ENCODE measurements around the gene IGFALS.

IGFALS gene

DNA sequence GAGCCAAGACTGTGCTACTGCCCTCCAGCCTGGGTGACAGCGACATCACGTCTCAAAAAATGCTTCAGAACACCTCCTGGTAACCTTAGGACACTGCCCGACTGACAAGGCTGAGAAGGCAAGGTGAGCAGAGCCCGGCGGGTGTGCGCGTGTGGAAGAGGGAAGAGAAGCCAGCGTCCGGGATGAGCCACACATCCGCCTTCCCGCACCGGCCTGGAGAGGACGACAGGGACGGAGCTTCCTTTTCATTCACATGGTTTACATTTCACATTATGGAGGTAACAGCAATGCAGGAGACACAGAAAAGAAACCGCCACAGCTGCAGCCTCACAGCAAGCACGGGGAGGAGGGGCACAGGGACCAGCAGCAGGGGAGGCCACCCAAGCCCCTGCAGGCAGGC is 16.6 kb upstream of the IGFALS start:
- no peak for ATAC-seq
- no peak for TF ChIP-seq TOX (CRISPR knock-in tag; IDR thresholded peaks at IDR 0.05; ENCODE audit: borderline replicate concordance)
- TF ChIP-seq, protein P1, sequence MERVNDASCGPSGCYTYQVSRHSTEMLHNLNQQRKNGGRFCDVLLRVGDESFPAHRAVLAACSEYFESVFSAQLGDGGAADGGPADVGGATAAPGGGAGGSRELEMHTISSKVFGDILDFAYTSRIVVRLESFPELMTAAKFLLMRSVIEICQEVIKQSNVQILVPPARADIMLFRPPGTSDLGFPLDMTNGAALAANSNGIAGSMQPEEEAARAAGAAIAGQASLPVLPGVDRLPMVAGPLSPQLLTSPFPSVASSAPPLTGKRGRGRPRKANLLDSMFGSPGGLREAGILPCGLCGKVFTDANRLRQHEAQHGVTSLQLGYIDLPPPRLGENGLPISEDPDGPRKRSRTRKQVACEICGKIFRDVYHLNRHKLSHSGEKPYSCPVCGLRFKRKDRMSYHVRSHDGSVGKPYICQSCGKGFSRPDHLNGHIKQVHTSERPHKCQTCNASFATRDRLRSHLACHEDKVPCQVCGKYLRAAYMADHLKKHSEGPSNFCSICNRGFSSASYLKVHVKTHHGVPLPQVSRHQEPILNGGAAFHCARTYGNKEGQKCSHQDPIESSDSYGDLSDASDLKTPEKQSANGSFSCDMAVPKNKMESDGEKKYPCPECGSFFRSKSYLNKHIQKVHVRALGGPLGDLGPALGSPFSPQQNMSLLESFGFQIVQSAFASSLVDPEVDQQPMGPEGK (CRISPR knock-in tag; IDR thresholded peaks at IDR 0.05; ENCODE audit: borderline replicate concordance) = no peak
- TF ChIP-seq TCF4 (CRISPR knock-in tag; IDR thresholded peaks at IDR 0.05; ENCODE audit: borderline replicate concordance) = no peak
- TF ChIP-seq SNAI2 (CRISPR knock-in tag; IDR thresholded peaks at IDR 0.05) = no peak
- no peak for TF ChIP-seq ARNTL (CRISPR knock-in tag; IDR thresholded peaks at IDR 0.05; ENCODE audit: borderline replicate concordance, low read depth)
- TF ChIP-seq, protein P2, sequence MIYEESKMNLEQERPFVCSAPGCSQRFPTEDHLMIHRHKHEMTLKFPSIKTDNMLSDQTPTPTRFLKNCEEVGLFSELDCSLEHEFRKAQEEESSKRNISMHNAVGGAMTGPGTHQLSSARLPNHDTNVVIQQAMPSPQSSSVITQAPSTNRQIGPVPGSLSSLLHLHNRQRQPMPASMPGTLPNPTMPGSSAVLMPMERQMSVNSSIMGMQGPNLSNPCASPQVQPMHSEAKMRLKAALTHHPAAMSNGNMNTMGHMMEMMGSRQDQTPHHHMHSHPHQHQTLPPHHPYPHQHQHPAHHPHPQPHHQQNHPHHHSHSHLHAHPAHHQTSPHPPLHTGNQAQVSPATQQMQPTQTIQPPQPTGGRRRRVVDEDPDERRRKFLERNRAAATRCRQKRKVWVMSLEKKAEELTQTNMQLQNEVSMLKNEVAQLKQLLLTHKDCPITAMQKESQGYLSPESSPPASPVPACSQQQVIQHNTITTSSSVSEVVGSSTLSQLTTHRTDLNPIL (CRISPR knock-in tag; IDR thresholded peaks at IDR 0.05; ENCODE audit: low read depth) = no peak
- no peak for TF ChIP-seq ZC3H10 (CRISPR knock-in tag; IDR thresholded peaks at IDR 0.05)
- no peak for TF ChIP-seq ZFP3 (CRISPR knock-in tag; IDR thresholded peaks at IDR 0.05)

DNA sequence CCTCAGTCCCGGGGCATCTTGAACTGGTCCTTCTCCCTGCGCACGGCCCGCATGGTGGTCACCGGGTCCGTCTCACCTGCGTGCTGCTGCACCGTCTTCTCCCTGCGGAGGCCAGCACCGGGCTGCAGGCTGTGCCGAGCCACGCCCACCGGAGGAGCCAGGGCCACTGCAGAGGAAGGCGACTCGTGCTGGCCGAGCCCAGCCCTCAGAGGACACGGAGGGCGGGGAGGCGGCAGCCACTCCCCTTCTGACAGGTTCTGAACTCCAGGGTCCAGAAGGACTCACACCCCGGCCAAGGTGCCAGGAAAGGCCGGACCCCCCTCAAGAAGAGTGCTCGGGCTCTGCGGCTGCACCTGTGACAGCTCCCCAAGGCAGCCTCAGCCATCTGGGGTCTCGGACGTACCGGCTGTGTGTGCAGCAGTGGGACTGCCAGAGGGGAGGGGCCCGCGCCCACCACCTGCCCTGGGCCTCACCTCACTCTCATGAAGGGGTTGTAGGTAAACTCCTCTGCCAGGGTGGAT is 15.8 kb upstream of the IGFALS start:
- no peak for ATAC-seq
- no peak for TF ChIP-seq TCF4 (CRISPR knock-in tag; IDR thresholded peaks at IDR 0.05; ENCODE audit: borderline replicate concordance)
- TF ChIP-seq SNAI2 (CRISPR knock-in tag; IDR thresholded peaks at IDR 0.05) = no peak
- TF ChIP-seq TOX (CRISPR knock-in tag; IDR thresholded peaks at IDR 0.05; ENCODE audit: borderline replicate concordance) = no peak
- TF ChIP-seq, protein P3, sequence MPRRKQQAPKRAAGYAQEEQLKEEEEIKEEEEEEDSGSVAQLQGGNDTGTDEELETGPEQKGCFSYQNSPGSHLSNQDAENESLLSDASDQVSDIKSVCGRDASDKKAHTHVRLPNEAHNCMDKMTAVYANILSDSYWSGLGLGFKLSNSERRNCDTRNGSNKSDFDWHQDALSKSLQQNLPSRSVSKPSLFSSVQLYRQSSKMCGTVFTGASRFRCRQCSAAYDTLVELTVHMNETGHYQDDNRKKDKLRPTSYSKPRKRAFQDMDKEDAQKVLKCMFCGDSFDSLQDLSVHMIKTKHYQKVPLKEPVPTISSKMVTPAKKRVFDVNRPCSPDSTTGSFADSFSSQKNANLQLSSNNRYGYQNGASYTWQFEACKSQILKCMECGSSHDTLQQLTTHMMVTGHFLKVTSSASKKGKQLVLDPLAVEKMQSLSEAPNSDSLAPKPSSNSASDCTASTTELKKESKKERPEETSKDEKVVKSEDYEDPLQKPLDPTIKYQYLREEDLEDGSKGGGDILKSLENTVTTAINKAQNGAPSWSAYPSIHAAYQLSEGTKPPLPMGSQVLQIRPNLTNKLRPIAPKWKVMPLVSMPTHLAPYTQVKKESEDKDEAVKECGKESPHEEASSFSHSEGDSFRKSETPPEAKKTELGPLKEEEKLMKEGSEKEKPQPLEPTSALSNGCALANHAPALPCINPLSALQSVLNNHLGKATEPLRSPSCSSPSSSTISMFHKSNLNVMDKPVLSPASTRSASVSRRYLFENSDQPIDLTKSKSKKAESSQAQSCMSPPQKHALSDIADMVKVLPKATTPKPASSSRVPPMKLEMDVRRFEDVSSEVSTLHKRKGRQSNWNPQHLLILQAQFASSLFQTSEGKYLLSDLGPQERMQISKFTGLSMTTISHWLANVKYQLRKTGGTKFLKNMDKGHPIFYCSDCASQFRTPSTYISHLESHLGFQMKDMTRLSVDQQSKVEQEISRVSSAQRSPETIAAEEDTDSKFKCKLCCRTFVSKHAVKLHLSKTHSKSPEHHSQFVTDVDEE (CRISPR knock-in tag; IDR thresholded peaks at IDR 0.05) = no peak
- TF ChIP-seq, protein P4, sequence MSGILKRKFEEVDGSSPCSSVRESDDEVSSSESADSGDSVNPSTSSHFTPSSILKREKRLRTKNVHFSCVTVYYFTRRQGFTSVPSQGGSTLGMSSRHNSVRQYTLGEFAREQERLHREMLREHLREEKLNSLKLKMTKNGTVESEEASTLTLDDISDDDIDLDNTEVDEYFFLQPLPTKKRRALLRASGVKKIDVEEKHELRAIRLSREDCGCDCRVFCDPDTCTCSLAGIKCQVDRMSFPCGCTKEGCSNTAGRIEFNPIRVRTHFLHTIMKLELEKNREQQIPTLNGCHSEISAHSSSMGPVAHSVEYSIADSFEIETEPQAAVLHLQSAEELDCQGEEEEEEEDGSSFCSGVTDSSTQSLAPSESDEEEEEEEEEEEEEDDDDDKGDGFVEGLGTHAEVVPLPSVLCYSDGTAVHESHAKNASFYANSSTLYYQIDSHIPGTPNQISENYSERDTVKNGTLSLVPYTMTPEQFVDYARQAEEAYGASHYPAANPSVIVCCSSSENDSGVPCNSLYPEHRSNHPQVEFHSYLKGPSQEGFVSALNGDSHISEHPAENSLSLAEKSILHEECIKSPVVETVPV (CRISPR knock-in tag; IDR thresholded peaks at IDR 0.05) = no peak
- TF ChIP-seq, protein P1 (CRISPR knock-in tag; IDR thresholded peaks at IDR 0.05; ENCODE audit: borderline replicate concordance) = no peak
- no peak for TF ChIP-seq ISL1 (CRISPR knock-in tag; IDR thresholded peaks at IDR 0.05)
- no peak for TF ChIP-seq RARB (CRISPR knock-in tag; IDR thresholded peaks at IDR 0.05)
- TF ChIP-seq PPARA (CRISPR knock-in tag; IDR thresholded peaks at IDR 0.05; ENCODE audit: borderline replicate concordance) = no peak

DNA sequence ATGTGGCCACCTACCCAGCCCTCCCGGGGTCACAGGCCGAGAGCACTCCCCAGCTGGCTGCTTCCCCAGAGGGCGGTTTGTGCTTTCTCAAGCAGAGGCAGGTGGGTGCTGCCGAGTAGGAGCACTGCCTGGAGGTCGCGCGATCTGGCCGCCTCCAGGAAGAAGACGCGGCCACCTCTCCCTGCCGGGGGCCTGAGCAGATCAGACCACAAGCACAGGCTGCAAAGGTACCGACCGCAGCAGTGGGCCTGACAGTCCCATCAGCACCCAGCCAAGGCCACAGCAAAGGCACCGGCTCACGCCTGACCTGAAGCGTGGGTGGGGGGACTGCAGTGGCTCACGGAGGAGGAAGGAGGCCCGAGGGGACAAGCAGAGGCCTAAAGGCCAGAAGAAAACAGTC is 15.2 kb upstream of the IGFALS start:
- ATAC-seq = no peak
- no peak for TF ChIP-seq ZNF70 (CRISPR knock-in tag; IDR thresholded peaks at IDR 0.05)
- TF ChIP-seq OSR1 (CRISPR knock-in tag; IDR thresholded peaks at IDR 0.05) = no peak
- no peak for TF ChIP-seq ZNF8 (CRISPR knock-in tag; IDR thresholded peaks at IDR 0.05)
- TF ChIP-seq BACH2 (CRISPR knock-in tag; IDR thresholded peaks at IDR 0.05; ENCODE audit: borderline replicate concordance) = no peak
- no peak for TF ChIP-seq CSDC2 (CRISPR knock-in tag; IDR thresholded peaks at IDR 0.05)
- no peak for TF ChIP-seq ISL1 (CRISPR knock-in tag; IDR thresholded peaks at IDR 0.05)
- no peak for TF ChIP-seq ZC3H10 (CRISPR knock-in tag; IDR thresholded peaks at IDR 0.05)
- TF ChIP-seq TCF4 (CRISPR knock-in tag; IDR thresholded peaks at IDR 0.05; ENCODE audit: borderline replicate concordance) = no peak
- no peak for TF ChIP-seq PPARA (CRISPR knock-in tag; IDR thresholded peaks at IDR 0.05; ENCODE audit: borderline replicate concordance)
- TF ChIP-seq ZFP3 (CRISPR knock-in tag; IDR thresholded peaks at IDR 0.05) = no peak

DNA sequence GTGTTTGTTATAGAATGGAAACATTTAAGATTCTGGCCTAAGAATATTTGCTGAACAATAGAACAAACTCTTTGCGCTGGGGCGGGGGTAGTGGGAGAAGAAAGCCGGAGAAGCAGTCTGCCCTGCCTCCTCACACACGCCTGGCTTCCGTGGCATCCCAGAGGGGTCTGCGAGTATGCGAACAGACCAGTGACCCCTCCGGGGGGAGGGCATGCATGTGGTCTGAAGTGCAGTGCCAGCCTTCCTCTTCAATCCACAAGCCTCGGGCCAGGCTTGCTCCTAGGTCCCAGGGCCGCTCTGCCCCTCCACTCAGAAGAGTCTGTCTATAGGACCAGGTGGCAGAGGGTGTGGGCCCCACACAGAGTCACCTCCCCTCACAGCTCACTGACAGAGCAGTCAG is 14.1 kb upstream of the IGFALS start:
- ATAC-seq = no peak
- TF ChIP-seq RARB (CRISPR knock-in tag; IDR thresholded peaks at IDR 0.05) (no peak), ZNF8 (CRISPR knock-in tag; IDR thresholded peaks at IDR 0.05) (no peak), ISL1 (CRISPR knock-in tag; IDR thresholded peaks at IDR 0.05) (no peak), ARNTL (CRISPR knock-in tag; IDR thresholded peaks at IDR 0.05; ENCODE audit: borderline replicate concordance, low read depth) (no peak), ESRRG (CRISPR knock-in tag; IDR thresholded peaks at IDR 0.05) (no peak), CSDC2 (CRISPR knock-in tag; IDR thresholded peaks at IDR 0.05) (no peak), ZFP3 (CRISPR knock-in tag; IDR thresholded peaks at IDR 0.05) (no peak), PPARA (CRISPR knock-in tag; IDR thresholded peaks at IDR 0.05; ENCODE audit: borderline replicate concordance) (no peak), ZC3H10 (CRISPR knock-in tag; IDR thresholded peaks at IDR 0.05) (no peak), BACH2 (CRISPR knock-in tag; IDR thresholded peaks at IDR 0.05; ENCODE audit: borderline replicate concordance) (no peak)
- TF ChIP-seq, protein P4 (CRISPR knock-in tag; IDR thresholded peaks at IDR 0.05) = no peak
- TF ChIP-seq, protein P1 (CRISPR knock-in tag; IDR thresholded peaks at IDR 0.05; ENCODE audit: borderline replicate concordance) = no peak
